ENCODE measurements around the gene RWDD4. TPM values are rescaled to one million over a fixed set of nuclear protein-coding genes. Genes with fewer than 3 reads are reported as not detected.
"Not testable (repeated sequence)": the region's sequence is repeated elsewhere in the genome, so short reads cannot be mapped to it uniquely, and the experiment has no call there.

The RWDD4 gene
- total RNA-seq, 2 experiments from 2014 or later, result 13.2 to 14.8 TPM

DNA sequence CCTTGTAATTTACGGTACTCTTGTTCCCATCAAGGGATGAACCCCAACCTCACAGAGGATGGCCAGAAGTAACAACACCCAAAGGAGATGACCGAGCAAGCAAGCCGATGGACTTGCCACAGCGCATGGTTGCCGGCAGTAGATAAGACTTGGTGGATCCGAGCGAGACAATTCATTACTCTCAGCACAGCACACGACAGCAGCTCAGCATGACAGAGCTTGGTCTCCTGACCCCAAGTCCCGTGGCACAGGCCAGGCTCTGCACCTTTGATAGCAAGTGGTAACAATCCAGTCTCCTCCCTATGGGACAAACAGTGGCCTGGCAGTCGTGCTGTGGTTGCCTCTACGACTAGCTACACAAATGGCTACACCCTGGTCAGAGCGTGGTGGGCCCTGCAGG, 26.3 kb downstream of the RWDD4 start:
- H3K4me3 Mint-ChIP-seq, result no peak overlapping the region
- ChIA-PET CTCF (no interaction called here), POLR2A (no interaction called here)
- no peaks in the 10 kb centered on the region for H3K36me3 Mint-ChIP-seq (ENCODE audit: low read depth)
- H3K27me3 Mint-ChIP-seq, result no peaks in the 10 kb centered on the region
- no peaks in the 10 kb centered on the region for H3K9me3 Mint-ChIP-seq
- H3K27ac Mint-ChIP-seq, result no peak overlapping the region
- peaks cover 9% of the 10 kb centered on the region for H3K4me1 Mint-ChIP-seq
- no peak for DNase-seq

DNA sequence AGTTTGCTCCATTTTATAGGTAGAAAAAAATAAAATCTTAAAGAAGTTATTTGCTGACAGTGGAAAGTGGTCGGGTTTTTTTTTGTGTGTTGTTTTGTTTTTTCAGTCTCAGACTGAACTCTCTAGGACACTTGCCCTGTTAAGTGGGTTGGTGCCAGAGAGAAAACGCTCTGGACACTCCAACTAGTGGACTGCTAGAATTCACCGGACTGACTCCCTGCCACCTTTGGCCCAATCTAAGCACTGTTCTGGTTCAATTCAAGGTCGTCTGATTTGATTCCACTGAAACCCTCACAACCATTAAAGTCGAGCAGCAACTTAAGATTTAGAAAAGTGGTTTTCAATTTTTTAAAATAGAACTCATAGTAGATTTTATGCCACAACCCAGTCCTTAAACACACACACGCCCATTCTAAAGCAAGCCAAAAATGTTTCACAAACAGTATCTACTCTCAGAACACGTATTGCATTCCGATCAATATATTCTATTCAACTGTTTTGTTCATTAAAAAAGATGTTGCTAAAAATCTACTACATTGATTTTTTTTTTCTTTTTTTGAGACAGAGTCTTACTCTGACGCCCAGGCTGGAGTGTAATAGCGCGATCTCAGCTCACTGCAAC, 27.3 kb downstream of the RWDD4 start:
- POLR2A ChIA-PET, result no interaction called here
- H3K4me3 Mint-ChIP-seq, result no peak overlapping the region
- H3K27me3 Mint-ChIP-seq, result no peaks in the 10 kb centered on the region
- no peak overlapping the region for H3K27ac Mint-ChIP-seq
- H3K36me3 Mint-ChIP-seq (ENCODE audit: low read depth), result no peaks in the 10 kb centered on the region
- no peaks in the 10 kb centered on the region for H3K9me3 Mint-ChIP-seq
- no peak for DNase-seq
- CTCF ChIA-PET, result no interaction called here
- peaks cover 4% of the 10 kb centered on the region for H3K4me1 Mint-ChIP-seq

DNA sequence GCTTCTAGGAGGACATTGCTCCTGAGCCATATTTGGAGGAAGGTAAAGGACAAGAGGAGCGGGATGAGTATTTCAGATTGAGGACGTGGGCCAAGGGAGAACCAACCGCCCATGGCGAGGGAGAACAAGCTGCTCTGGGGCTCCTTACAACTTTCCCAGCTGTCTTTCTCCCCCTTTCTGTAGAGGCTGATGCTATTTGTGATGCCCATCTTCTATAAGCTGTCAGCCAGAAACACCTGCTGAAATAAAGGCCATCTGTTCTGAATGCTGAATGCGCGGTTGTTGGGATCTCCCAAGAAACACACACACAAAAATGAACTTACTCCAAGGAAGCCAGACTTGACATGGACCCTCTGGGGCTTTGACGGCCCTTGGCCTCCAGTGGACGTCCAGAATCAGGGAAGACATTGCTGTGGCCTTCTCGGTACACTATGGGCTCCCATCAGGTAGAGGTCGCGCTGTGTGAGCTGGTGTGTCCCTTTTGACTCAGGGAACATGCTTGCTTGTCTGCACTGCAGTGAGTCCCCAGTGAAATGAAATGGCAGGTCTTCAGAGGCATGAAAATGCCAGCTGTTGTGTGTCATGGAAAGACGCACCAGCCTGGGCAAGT, 30.9 kb downstream of the RWDD4 start:
- no peaks in the 10 kb centered on the region for H3K9me3 Mint-ChIP-seq
- DNase-seq, result no peak
- POLR2A ChIA-PET, result no interaction called here
- H3K27ac Mint-ChIP-seq, result no peak overlapping the region
- H3K27me3 Mint-ChIP-seq, result no peaks in the 10 kb centered on the region
- H3K36me3 Mint-ChIP-seq (ENCODE audit: low read depth), result no peaks in the 10 kb centered on the region
- CTCF ChIA-PET, result no interaction called here
- no peaks in the 10 kb centered on the region for H3K4me1 Mint-ChIP-seq
- H3K4me3 Mint-ChIP-seq, result no peak overlapping the region

DNA sequence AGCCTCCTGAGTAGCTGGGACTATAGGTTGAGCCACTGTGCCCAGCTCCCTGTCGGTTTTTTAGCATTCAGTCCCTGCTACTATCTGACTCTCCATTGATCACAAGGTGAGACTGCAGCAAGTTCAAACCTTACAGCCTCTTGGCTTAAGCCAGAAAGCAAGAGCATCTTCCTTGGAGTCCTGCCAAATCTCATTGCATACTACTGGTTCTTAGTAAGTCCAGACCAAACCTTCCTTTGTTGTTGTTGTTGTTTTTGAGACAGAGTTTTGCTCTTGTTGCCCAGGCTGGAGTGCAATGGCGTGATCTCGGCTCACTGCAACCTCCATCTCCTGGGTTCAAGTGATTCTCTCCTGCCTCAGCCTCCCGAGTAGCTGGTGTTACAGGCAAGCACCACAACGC, 31.7 kb downstream of the RWDD4 start:
- H3K4me3 Mint-ChIP-seq; H3K27ac Mint-ChIP-seq; H3K27me3 Mint-ChIP-seq; CTCF ChIA-PET; H3K9me3 Mint-ChIP-seq; POLR2A ChIA-PET; H3K4me1 Mint-ChIP-seq; H3K36me3 Mint-ChIP-seq (ENCODE audit: low read depth); DNase-seq: not testable (repeated sequence)

DNA sequence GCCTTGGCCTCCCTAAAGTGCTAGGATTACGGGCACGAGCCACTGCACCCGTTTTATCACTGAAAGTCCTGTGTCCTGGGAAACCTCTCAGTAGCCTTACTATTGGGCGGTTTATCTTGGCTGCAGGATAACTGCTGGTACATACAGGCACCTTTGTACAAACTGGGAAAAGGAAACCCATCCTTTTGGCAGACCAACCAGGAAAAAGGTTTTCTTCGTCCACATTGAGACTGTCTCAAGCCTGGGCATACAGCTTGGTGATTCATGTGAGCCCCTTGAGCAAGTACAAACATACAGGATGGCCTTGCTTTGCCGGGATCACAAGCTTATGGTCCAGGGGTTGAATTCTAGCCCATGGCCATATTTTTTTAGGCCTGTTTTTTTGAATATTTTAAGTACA, 32.8 kb downstream of the RWDD4 start:
- no peak overlapping the region for H3K27ac Mint-ChIP-seq
- CTCF ChIA-PET, result interaction anchor here (0.7 kb wide), 1 partner anchor 21 kb away, joined by 3 read pairs; no protein-coding TSS in a partner anchor
- H3K9me3 Mint-ChIP-seq, result no peaks in the 10 kb centered on the region
- POLR2A ChIA-PET, result no interaction called here
- no peaks in the 10 kb centered on the region for H3K4me1 Mint-ChIP-seq
- peaks cover 3% of the 10 kb centered on the region for H3K27me3 Mint-ChIP-seq
- H3K4me3 Mint-ChIP-seq, result no peak overlapping the region
- DNase-seq, result no peak
- H3K36me3 Mint-ChIP-seq (ENCODE audit: low read depth), result no peaks in the 10 kb centered on the region

DNA sequence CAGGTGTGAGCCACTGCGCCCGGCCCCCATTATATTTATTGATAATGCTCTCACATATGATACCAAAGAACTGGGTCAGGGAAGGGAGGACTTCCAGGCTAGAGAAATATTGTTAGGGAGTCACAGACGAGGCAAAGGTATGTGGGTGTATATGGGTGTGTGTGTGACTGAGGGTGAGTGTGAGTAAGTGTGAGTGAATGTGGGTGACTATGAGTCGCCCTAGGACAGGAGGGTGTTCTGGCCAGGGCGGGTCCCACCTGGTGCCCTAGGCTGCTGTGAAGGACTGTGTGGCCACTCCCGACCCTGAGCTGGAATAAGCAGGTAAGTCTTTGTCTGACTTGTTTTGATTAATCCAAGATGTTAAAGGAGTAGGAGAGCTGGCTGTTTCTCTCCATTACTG, 34.4 kb downstream of the RWDD4 start:
- Mint-ChIP-seq H3K27ac (no peak overlapping the region), H3K4me1 (no peaks in the 10 kb centered on the region), H3K4me3 (no peak overlapping the region), H3K27me3 (peaks cover 3% of the 10 kb centered on the region), H3K36me3 (ENCODE audit: low read depth) (no peaks in the 10 kb centered on the region), H3K9me3 (no peaks in the 10 kb centered on the region)
- no peak for DNase-seq
- ChIA-PET CTCF (no interaction called here), POLR2A (no interaction called here)

DNA sequence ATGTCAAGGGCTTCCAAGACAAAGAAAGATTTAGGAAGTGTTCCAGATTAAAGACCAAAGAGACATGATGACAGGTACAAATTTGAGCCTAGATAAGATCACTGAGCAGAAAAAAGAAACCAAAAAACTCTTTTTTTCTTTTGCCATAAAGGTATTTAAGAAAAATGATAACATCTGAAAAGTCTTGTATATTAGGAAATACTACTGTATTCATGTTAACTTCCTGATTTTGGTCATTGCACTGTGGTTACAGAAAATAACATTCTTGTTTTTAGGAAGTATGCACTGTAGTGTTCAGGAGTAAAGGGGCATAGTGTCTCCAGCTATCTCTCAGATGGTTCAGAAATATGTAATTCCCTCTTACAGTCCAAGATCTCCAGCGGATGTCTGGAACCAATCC, 37.1 kb downstream of the RWDD4 start:
- H3K4me3 Mint-ChIP-seq, result no peak overlapping the region
- ChIA-PET POLR2A (no interaction called here), CTCF (no interaction called here)
- H3K36me3 Mint-ChIP-seq (ENCODE audit: low read depth), result no peaks in the 10 kb centered on the region
- H3K9me3 Mint-ChIP-seq, result no peaks in the 10 kb centered on the region
- no peak for DNase-seq
- H3K27me3 Mint-ChIP-seq, result peaks cover 3% of the 10 kb centered on the region
- H3K27ac Mint-ChIP-seq, result no peak overlapping the region
- no peaks in the 10 kb centered on the region for H3K4me1 Mint-ChIP-seq

DNA sequence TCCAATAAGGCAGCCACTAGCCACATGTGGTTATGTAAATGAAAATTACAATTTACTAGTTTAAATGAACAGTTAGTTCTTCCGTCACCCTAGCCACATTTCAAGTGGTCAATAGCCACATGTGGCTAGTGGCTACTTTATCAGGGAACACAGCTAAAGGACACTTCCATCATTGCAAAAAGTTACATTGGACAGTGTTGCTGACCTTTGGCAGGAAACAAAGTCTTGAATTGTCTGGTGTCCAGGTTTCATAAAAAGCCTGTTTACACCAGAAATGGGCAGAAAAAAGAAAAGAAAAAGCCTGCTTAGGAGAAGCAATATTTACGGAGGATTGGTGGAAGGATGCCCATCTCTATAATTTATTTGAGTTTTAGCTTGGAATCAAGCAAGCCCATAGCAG, 38.6 kb downstream of the RWDD4 start:
- ChIA-PET POLR2A (no interaction called here), CTCF (no interaction called here)
- Mint-ChIP-seq H3K4me1 (no peaks in the 10 kb centered on the region), H3K27me3 (peaks cover 3% of the 10 kb centered on the region), H3K9me3 (no peaks in the 10 kb centered on the region), H3K4me3 (no peak overlapping the region), H3K27ac (no peak overlapping the region), H3K36me3 (ENCODE audit: low read depth) (no peaks in the 10 kb centered on the region)
- no peak for DNase-seq

DNA sequence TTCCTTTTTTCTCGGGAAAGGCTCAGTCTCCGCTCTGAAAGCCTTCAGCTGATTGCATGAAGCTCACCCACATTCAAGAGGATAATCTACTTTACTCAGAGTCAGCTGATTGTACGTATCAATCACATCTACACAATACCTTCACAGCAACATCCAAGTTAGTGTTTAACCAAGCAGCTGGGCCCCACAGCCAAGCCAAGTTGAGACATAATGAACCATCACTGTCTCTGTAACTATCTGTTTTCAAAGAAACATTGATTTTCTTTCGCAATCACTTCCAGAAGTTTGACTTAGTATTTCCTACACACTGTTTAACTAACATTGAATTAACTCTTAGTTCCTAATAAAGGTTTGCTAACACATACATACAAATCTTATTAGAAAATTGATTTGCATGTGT, 40.3 kb downstream of the RWDD4 start:
- H3K27me3 Mint-ChIP-seq, result peaks cover 14% of the 10 kb centered on the region
- no peaks in the 10 kb centered on the region for H3K4me1 Mint-ChIP-seq
- ChIA-PET CTCF (interaction anchor here (0.7 kb wide), 1 partner anchor 16 kb away, joined by 3 read pairs; no protein-coding TSS in a partner anchor), POLR2A (no interaction called here)
- H3K27ac Mint-ChIP-seq, result no peak overlapping the region
- H3K36me3 Mint-ChIP-seq (ENCODE audit: low read depth), result no peaks in the 10 kb centered on the region
- H3K9me3 Mint-ChIP-seq, result no peaks in the 10 kb centered on the region
- no peak overlapping the region for H3K4me3 Mint-ChIP-seq
- DNase-seq, result no peak

DNA sequence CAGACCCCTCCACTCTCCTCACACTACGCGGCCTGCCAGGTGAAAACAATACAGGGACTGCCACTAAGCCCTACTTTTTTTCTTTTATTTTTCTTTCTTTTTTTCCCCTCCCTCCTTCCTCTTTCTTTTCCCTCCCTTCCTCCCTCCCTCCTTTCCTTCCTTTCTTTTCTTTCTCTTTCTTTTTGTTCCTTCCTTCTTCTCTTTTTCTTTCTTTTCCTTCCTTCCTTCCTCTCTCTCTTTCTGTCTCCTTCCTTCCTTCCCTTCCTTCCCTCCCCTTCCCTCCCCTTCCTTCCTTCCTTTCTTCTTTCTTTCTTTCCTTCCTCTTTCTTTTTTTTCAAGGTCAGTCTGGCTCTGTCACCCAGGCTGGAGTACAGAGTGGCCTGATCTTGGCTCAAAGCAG, 41.9 kb downstream of the RWDD4 start:
- Mint-ChIP-seq H3K27ac (no peak overlapping the region), H3K4me3 (no peak overlapping the region), H3K27me3 (peaks cover 14% of the 10 kb centered on the region), H3K36me3 (ENCODE audit: low read depth) (no peaks in the 10 kb centered on the region), H3K9me3 (no peaks in the 10 kb centered on the region), H3K4me1 (no peaks in the 10 kb centered on the region)
- CTCF ChIA-PET, result no interaction called here
- POLR2A ChIA-PET, result no interaction called here
- DNase-seq, result no peak

DNA sequence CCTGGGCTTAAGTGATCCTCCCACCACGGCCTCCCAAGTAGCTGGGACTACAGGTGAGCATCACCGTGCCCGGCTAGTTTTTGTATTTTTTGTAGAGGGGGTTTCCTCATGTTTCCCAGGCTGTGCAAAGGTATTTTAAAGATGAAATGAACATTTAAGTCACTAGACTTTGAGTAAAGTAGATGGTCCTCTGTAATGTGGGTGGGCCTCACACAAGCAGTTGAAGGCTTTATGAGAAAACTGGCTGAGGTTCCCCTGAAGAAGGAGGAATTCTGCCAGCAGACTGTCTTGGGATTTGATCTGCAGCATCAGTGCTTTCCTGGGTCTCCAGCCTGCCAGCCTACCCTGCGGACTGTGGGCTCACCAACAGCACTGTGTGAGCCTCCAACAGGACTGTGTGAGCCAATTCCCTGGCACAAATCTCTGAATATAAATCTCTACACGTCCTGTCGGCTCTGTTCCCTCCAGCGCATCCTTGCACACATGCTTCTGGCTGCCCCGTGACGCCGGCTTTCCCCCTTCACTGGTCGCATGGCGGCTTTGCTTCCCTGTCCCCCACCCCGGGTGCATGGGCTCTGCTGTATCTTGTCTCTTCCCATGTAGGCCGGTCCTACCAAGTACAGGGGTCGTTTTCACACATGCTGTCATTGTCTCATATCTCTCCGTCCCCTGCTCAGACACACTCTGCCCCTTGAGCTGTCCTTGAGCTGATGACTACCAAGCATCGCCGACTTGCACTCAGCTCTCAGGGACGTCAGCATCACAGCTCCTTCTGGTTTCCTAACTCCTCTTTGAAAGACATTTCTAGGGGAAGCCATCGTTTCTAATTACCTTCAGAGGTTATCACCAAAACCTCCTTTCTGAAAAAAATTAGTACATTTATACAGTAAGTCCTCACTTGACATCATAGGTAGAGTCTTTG, 46.4 kb downstream of the RWDD4 start:
- Mint-ChIP-seq H3K36me3 (ENCODE audit: low read depth) (no peaks in the 10 kb centered on the region), H3K27me3 (peaks cover 14% of the 10 kb centered on the region), H3K4me3 (no peak overlapping the region), H3K4me1 (no peaks in the 10 kb centered on the region), H3K27ac (no peak overlapping the region), H3K9me3 (no peaks in the 10 kb centered on the region)
- POLR2A ChIA-PET, result no interaction called here
- no peak for DNase-seq
- CTCF ChIA-PET, result interaction anchor here (1.5 kb wide), 1 partner anchor 24 kb away, joined by 5 read pairs; no protein-coding TSS in a partner anchor

DNA sequence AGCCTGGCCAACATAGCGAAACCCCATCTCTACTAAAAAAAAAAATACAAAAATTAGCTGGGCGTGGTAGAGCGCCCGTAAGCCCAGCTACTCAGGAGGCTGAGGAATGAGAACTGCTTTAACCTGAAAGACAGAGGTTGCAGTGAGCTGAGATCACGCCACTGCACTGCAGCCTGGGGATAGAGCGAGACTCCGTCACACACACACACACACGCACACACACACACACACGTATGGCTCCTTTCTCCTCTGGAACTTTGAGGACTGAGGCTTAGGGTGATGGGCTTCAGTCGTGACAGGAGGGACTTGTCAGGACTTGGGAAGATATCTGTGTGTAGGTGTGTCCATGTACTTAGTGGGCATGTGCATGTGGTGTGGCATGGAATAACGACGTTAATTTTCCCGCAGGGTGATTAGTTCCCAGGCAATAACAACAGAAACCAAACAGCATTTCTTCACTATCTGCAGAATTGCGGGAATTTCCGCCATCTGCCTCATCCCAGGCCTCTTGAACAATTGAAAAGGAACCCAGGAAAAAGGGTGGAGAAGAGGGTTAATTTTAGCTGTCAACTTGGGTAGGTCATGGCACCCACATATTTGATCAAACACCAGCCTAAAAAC, 47.7 kb downstream of the RWDD4 start:
- H3K4me1 Mint-ChIP-seq, result no peaks in the 10 kb centered on the region
- H3K27ac Mint-ChIP-seq, result no peak overlapping the region
- no peaks in the 10 kb centered on the region for H3K36me3 Mint-ChIP-seq (ENCODE audit: low read depth)
- CTCF ChIA-PET, result no interaction called here
- H3K27me3 Mint-ChIP-seq, result peaks cover 14% of the 10 kb centered on the region
- no peak overlapping the region for H3K4me3 Mint-ChIP-seq
- no peaks in the 10 kb centered on the region for H3K9me3 Mint-ChIP-seq
- DNase-seq, result no peak
- POLR2A ChIA-PET, result no interaction called here

DNA sequence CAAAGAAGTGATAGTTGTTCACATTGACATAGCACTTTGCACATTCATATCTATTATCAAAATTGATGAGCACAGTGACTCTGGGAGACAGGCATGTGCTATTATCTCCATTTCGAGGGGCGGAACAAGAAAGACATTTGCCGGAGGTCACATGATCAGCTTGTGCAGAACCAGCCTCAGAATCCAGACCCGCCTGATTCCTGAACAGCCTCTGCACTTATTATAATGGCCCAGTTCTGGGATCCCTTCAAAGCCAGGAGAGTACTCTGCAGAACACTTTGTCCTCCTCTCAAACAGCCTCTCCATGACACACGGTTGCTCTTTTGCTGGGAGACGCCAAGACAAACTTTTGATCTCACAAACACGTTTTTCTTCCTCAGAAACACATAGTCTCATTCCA, 48.4 kb downstream of the RWDD4 start:
- Mint-ChIP-seq H3K4me1 (no peaks in the 10 kb centered on the region), H3K9me3 (no peaks in the 10 kb centered on the region), H3K27ac (no peak overlapping the region), H3K4me3 (no peak overlapping the region), H3K27me3 (peaks cover 14% of the 10 kb centered on the region), H3K36me3 (ENCODE audit: low read depth) (no peaks in the 10 kb centered on the region)
- no peak for DNase-seq
- POLR2A ChIA-PET, result no interaction called here
- CTCF ChIA-PET, result no interaction called here
